ENCODE results near the gene KDM5A.
"Not testable (repeated sequence)": the region's sequence is repeated elsewhere in the genome, so short reads cannot be mapped to it uniquely, and the experiment has no call there.

DNA sequence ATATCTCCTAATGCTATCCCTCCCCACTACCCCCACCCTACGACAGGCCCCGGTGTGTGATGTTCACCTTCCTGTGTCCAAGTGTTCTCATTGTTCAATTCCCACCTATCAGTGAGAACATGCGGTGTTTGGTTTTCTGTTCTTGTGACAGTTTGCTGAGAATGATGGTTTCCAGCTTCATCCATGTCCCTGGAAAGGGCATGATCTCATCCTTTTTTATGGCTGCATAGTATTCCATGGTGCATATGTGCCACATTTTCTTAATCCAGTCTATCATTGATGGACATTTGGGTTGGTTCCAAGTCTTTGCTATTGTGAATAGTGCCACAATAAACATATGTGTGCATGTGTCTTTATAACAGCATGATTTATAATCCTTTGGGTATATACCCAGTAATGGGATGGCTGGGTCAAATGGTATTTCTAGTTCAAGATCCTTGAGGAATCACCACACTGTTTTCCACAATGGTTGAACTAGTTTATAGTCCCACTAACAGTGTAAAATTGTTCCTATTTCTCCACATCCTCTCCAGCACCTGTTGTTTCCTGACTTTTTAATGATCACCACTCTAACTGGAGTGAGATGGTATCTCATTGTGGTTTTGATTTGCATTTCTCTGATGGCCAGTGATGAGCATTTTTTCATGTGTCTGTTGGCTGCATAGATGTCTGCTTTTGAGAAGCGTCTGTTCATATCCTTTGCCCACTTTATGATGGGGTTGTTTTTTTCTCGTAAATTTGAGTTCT lies 18.2 kb downstream of the KDM5A start:
- TF ChIP-seq, protein P1, sequence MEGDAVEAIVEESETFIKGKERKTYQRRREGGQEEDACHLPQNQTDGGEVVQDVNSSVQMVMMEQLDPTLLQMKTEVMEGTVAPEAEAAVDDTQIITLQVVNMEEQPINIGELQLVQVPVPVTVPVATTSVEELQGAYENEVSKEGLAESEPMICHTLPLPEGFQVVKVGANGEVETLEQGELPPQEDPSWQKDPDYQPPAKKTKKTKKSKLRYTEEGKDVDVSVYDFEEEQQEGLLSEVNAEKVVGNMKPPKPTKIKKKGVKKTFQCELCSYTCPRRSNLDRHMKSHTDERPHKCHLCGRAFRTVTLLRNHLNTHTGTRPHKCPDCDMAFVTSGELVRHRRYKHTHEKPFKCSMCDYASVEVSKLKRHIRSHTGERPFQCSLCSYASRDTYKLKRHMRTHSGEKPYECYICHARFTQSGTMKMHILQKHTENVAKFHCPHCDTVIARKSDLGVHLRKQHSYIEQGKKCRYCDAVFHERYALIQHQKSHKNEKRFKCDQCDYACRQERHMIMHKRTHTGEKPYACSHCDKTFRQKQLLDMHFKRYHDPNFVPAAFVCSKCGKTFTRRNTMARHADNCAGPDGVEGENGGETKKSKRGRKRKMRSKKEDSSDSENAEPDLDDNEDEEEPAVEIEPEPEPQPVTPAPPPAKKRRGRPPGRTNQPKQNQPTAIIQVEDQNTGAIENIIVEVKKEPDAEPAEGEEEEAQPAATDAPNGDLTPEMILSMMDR (conservative IDR thresholded peaks at IDR 0.05 in 1 of 2, IDR thresholded peaks at IDR 0.05 in 1 of 2; ENCODE audit: low read depth in 1 of 2, low read length in 2 of 2): not testable (repeated sequence)
- not testable (repeated sequence) for TF ChIP-seq EZH2 (IDR thresholded peaks at IDR 0.05; ENCODE audit: low read length, missing control alignments)

Measured in fibroblast of lung (primary cell).